HepG2 (cell line): ENCODE results near the gene CENPO.

Source experiments
- ATF2 ChIP-seq: sonication (generic); formaldehyde crosslinking; IDR thresholded peaks from 2 replicates; pipeline ENCODE4 v1.4.0; 2020; ENCODE audit warnings: missing genetic modification reagents
- BRF2 ChIP-seq: sonication (generic); formaldehyde crosslinking; IDR thresholded peaks from 2 replicates; pipeline ENCODE4 v1.8.1; 2022; ENCODE audit warnings: mild to moderate bottlenecking, missing genetic modification reagents
- CTCF ChIP-seq: sonication (generic); formaldehyde crosslinking; IDR thresholded peaks from 2 replicates; pipeline ENCODE4 v1.5.0; 2020; ENCODE audit warnings: mild to moderate bottlenecking, missing genetic modification reagents, moderate library complexity
- E2F1 ChIP-seq: sonication (generic); formaldehyde crosslinking; IDR thresholded peaks from 2 replicates; pipeline ENCODE4 v1.5.0; 2020; ENCODE audit warnings: missing genetic modification reagents
- FOXA3 ChIP-seq: IDR thresholded peaks from 2 replicates; pipeline ENCODE4 v1.6.1; 2016; ENCODE audit warnings: missing genetic modification reagents, missing compliant biosample characterization
- KAT2B ChIP-seq: fragments of 150-350 bp; IDR thresholded peaks from 2 replicates; pipeline ENCODE4 v1.6.1; 2014; ENCODE audit warnings: low read depth, low read length, borderline replicate concordance
- KDM2A ChIP-seq: sonication (generic); formaldehyde crosslinking; IDR thresholded peaks from 2 replicates; pipeline ENCODE4 v1.4.0; 2020; ENCODE audit warnings: low read depth, missing genetic modification reagents, borderline replicate concordance
- KDM5A ChIP-seq: fragments of 200-600 bp; sonication (generic); IDR thresholded peaks from 2 replicates; pipeline ENCODE4 v1.7.0; 2018; ENCODE audit warnings: antibody characterized with exemption, mild to moderate bottlenecking, low read length, borderline replicate concordance
- POLR2A ChIP-seq, 2 experiments: IDR thresholded peaks; 2 replicates each; pipeline ENCODE4 v1.6.1; 2011; ENCODE audit warnings: low read depth in 2 of 2, low read length in 2 of 2, mild to moderate bottlenecking in 1 of 2, moderate library complexity in 1 of 2; ENCODE audit not compliant: insufficient read depth in 1 of 2
- TCF7L2 ChIP-seq: IDR thresholded peaks from 2 replicates; pipeline ENCODE4 v1.6.1; 2011; ENCODE audit warnings: mild to moderate bottlenecking, low read depth, low read length, moderate library complexity
- TRIM24 ChIP-seq: sonication (generic); formaldehyde crosslinking; IDR thresholded peaks from 2 replicates; pipeline ENCODE4 v1.8.0; 2022; ENCODE audit warnings: mild to moderate bottlenecking, missing genetic modification reagents
- ZBTB8A ChIP-seq: sonication (generic); formaldehyde crosslinking; IDR thresholded peaks from 2 replicates; pipeline ENCODE4 v1.4.0; 2020; ENCODE audit warnings: mild to moderate bottlenecking, low read depth, missing genetic modification reagents, borderline replicate concordance
- ZNF7 ChIP-seq: IDR thresholded peaks from 2 replicates; pipeline ENCODE4 v1.6.1; 2016; ENCODE audit warnings: missing biosample characterization, missing genetic modification reagents

GRCh38 chr2:24860631-24861030, 67.4 kb downstream of the CENPO start:
- no peak for TF ChIP-seq ATF2 (CRISPR knock-in tag)
- no peak for TF ChIP-seq FOXA3 (CRISPR knock-in tag)
- TF ChIP-seq ZBTB8A (CRISPR knock-in tag) = no peak
- no peak for TF ChIP-seq KAT2B
- TF ChIP-seq POLR2A (IDR thresholded peaks at IDR 0.05; ENCODE audit: insufficient read depth in 1 of 2, low read depth in 2 of 2, low read length in 2 of 2) = no peak
- no peak for TF ChIP-seq CTCF (CRISPR knock-in tag)
- no peak for TF ChIP-seq E2F1
- TF ChIP-seq BRF2 (CRISPR knock-in tag) = no peak
- no peak for TF ChIP-seq ZNF7 (CRISPR knock-in tag)
- no peak for TF ChIP-seq KDM2A (CRISPR knock-in tag)
- TF ChIP-seq TCF7L2 = no peak
- no peak for TF ChIP-seq TRIM24 (CRISPR knock-in tag)
- no peak for TF ChIP-seq KDM5A
